HepG2 (cell line): ENCODE results near the gene SETD1A. TPM values are rescaled to one million over a fixed set of nuclear protein-coding genes. Genes with fewer than 3 reads are reported as not detected.

Source experiments
- DNMT3B ChIP-seq: conservative IDR thresholded peaks from 2 replicates; pipeline ENCODE4 v1.6.1; 2016; ENCODE audit warnings: missing biosample characterization, control low read depth
- DPF2 ChIP-seq: sonication (generic); formaldehyde crosslinking; IDR thresholded peaks from 2 replicates; pipeline ENCODE4 v1.4.0; 2020; ENCODE audit warnings: mild to moderate bottlenecking, low read depth, missing genetic modification reagents, borderline replicate concordance
- HNRNPL ChIP-seq: fragments of 200-400 bp; formaldehyde crosslinking; IDR thresholded peaks from 2 replicates; pipeline ENCODE4 v1.6.1; 2017; ENCODE audit warnings: mild to moderate bottlenecking, low read depth, low read length
- MTF2 ChIP-seq: sonication (generic); formaldehyde crosslinking; IDR thresholded peaks from 2 replicates; pipeline ENCODE4 v1.5.0; 2020; ENCODE audit warnings: missing genetic modification reagents, borderline replicate concordance
- MXD1 ChIP-seq: sonication (generic); formaldehyde crosslinking; IDR thresholded peaks from 2 replicates; pipeline ENCODE4 v1.4.0; 2020; ENCODE audit warnings: mild to moderate bottlenecking, missing genetic modification reagents
- NAIF1 ChIP-seq: sonication (generic); formaldehyde crosslinking; IDR thresholded peaks from 2 replicates; pipeline ENCODE4 v1.5.0; 2020; ENCODE audit warnings: mild to moderate bottlenecking, missing genetic modification reagents, borderline replicate concordance
- SP140L ChIP-seq: sonication (generic); formaldehyde crosslinking; IDR thresholded peaks from 2 replicates; pipeline ENCODE4 v1.4.0; 2020; ENCODE audit warnings: missing genetic modification reagents, borderline replicate concordance
- ZNF180 ChIP-seq: sonication (generic); formaldehyde crosslinking; IDR thresholded peaks from 2 replicates; pipeline ENCODE4 v1.4.0; 2020; ENCODE audit warnings: low read depth, missing genetic modification reagents, borderline replicate concordance
- ZNF530 ChIP-seq: sonication (generic); formaldehyde crosslinking; IDR thresholded peaks from 2 replicates; pipeline ENCODE4 v1.5.0; 2020; ENCODE audit warnings: low read depth, mild to moderate bottlenecking, missing genetic modification reagents
- ZNF564 ChIP-seq: sonication (generic); formaldehyde crosslinking; IDR thresholded peaks from 2 replicates; pipeline ENCODE4 v1.8.1; 2023; ENCODE audit warnings: mild to moderate bottlenecking, missing genetic modification reagents
- ZNF646 ChIP-seq: sonication (generic); formaldehyde crosslinking; IDR thresholded peaks from 2 replicates; pipeline ENCODE4 v1.9.0; 2021; ENCODE audit warnings: mild to moderate bottlenecking, missing genetic modification reagents
- ZNF746 ChIP-seq: sonication (generic); formaldehyde crosslinking; IDR thresholded peaks from 2 replicates; pipeline ENCODE4 v1.8.0; 2022; ENCODE audit warnings: mild to moderate bottlenecking, missing genetic modification reagents
- ZNF776 ChIP-seq: sonication (generic); formaldehyde crosslinking; IDR thresholded peaks from 2 replicates; pipeline ENCODE4 v1.4.0; 2020; ENCODE audit warnings: mild to moderate bottlenecking, missing genetic modification reagents
- ZNF782 ChIP-seq: sonication (generic); formaldehyde crosslinking; IDR thresholded peaks from 2 replicates; pipeline ENCODE4 v1.4.0; 2020; ENCODE audit warnings: missing genetic modification reagents, mild to moderate bottlenecking, borderline replicate concordance
- ZSCAN22 ChIP-seq: sonication (generic); formaldehyde crosslinking; IDR thresholded peaks from 2 replicates; pipeline ENCODE4 v1.4.0; 2020; ENCODE audit warnings: mild to moderate bottlenecking, missing genetic modification reagents
- polyA plus RNA-seq, 8 experiments: library from polyadenylated mRNA; depleted of rRNA in 3 of 8; stranded (reverse) in 7 of 8; unstranded in 1 of 8; fragments of >200 nt; fragmentation: Illumina TruSeq in 4 of 8; extraction: Trizol in 4 of 8; gene quantifications; 2 replicates each; pipeline versions ENCODE4 v1.2.1 to v1.2.3, GENCODE V29; 2011 to 2016; ENCODE audit warnings: low read depth in 4 of 8, missing spikeins in 1 of 8, mixed read lengths in 1 of 8; ENCODE audit not compliant: insufficient read depth in 1 of 8
- total RNA-seq, 5 experiments: library from RNA; depleted of rRNA; stranded (reverse); fragments of >200 nt; fragmentation: Illumina TruSeq; extraction: Trizol; gene quantifications; 2 replicates each; pipeline ENCODE4 v1.2.3, GENCODE V29; 2016; ENCODE audit warnings: low read depth in 1 of 5
- TF ChIP-seq, protein P1 (sequence below): IDR thresholded peaks from 2 replicates; pipeline ENCODE4 v1.6.1; 2016; ENCODE audit warnings: low read depth, missing genetic modification reagents, missing compliant biosample characterization

The SETD1A gene
- total and polyA plus RNA-seq, 2 of the 13 experiments (the other 11 are each of a cell fraction or from before 2014, with no cell fraction given), result 3.8 to 5.6 TPM

GRCh38 chr16:30949650-30950515 is 7.7 kb upstream of the SETD1A start (continued):
- TF ChIP-seq ZNF646 (no peak), ZNF782 (CRISPR knock-in tag) (peak; percentile 93; the same call in 1 of the 2 replicates), DNMT3B (CRISPR knock-in tag) (no peak; the same call in 1 of the 2 replicates), ZNF776 (CRISPR knock-in tag) (no peak), MTF2 (CRISPR knock-in tag) (no peak), ZNF530 (CRISPR knock-in tag) (no peak), NAIF1 (CRISPR knock-in tag) (no peak; the same call in 1 of the 2 replicates), HNRNPL (0 out of 2 replicates have a peak, but pooled peaks have one; percentile 52), ZNF746 (CRISPR knock-in tag) (peak; percentile 87), ZSCAN22 (CRISPR knock-in tag) (no peak), ZNF180 (no peak), ZNF564 (peak; percentile 94), MXD1 (CRISPR knock-in tag) (peak; percentile 37; the same call in 1 of the 2 replicates), SP140L (CRISPR knock-in tag) (0 out of 2 replicates have a peak, but pooled peaks have one; percentile 70), DPF2 (peak; percentile 40; the same call in 1 of the 2 replicates)
- TF ChIP-seq, protein P1, sequence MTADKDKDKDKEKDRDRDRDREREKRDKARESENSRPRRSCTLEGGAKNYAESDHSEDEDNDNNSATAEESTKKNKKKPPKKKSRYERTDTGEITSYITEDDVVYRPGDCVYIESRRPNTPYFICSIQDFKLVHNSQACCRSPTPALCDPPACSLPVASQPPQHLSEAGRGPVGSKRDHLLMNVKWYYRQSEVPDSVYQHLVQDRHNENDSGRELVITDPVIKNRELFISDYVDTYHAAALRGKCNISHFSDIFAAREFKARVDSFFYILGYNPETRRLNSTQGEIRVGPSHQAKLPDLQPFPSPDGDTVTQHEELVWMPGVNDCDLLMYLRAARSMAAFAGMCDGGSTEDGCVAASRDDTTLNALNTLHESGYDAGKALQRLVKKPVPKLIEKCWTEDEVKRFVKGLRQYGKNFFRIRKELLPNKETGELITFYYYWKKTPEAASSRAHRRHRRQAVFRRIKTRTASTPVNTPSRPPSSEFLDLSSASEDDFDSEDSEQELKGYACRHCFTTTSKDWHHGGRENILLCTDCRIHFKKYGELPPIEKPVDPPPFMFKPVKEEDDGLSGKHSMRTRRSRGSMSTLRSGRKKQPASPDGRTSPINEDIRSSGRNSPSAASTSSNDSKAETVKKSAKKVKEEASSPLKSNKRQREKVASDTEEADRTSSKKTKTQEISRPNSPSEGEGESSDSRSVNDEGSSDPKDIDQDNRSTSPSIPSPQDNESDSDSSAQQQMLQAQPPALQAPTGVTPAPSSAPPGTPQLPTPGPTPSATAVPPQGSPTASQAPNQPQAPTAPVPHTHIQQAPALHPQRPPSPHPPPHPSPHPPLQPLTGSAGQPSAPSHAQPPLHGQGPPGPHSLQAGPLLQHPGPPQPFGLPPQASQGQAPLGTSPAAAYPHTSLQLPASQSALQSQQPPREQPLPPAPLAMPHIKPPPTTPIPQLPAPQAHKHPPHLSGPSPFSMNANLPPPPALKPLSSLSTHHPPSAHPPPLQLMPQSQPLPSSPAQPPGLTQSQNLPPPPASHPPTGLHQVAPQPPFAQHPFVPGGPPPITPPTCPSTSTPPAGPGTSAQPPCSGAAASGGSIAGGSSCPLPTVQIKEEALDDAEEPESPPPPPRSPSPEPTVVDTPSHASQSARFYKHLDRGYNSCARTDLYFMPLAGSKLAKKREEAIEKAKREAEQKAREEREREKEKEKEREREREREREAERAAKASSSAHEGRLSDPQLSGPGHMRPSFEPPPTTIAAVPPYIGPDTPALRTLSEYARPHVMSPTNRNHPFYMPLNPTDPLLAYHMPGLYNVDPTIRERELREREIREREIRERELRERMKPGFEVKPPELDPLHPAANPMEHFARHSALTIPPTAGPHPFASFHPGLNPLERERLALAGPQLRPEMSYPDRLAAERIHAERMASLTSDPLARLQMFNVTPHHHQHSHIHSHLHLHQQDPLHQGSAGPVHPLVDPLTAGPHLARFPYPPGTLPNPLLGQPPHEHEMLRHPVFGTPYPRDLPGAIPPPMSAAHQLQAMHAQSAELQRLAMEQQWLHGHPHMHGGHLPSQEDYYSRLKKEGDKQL (CRISPR knock-in tag), result peak; percentile 40; the same call in 1 of the 2 replicates
